ENCODE measurements around the gene DNAJC15.
A peak's percentile ranks its signal among the peaks of the same experiment; 100 is the strongest.
"Not testable (repeated sequence)": the region's sequence is repeated elsewhere in the genome, so short reads cannot be mapped to it uniquely, and the experiment has no call there.

The DNAJC15 gene

DNA sequence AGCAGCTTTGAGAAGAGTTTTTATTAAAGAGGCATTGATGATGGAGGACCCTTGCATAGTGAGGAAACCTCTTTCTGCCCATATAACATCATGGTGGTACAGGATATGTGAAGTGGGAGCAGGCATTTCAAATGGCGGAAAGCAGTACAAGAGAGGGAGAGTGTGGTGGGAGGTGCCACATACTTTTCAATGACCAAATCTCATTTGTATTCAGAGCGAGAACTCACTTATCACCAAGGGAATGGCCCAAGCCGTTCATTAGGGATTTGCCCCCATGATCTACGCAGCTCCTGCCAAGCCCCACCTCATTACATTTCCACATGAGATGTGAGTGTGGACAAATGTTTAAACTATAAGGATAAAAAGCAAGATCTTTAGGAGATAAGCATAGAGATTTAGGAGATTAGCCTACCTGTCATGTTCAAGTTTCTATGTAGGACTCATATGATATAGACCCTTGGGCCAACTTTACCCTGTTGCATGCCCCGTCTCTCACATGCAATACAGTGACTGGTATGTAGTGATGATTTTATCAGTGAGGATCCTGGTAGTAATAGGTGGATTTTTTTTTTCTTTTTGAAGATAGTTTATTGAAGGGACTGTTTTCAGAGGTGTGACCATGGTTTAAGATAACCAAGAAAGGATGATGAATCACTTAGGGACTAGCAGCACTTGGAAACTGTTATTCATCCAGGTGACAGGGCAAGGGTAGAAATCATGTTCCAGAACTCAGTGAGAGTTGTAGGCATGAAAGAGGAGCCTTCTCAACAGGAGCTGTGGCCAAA, 38.3 kb downstream of the DNAJC15 start:
- H3K4me3 ChIP-seq = no peak overlapping the region
- H3K4me2 ChIP-seq = no peak overlapping the region
- TF ChIP-seq Cebpa-rat (IDR thresholded peaks at IDR 0.05) = no peak
- H3K27me3 ChIP-seq = no peaks in the 10 kb centered on the region
- H4K20me1 ChIP-seq = no peaks in the 10 kb centered on the region
- peaks cover 26% of the 10 kb centered on the region for H3K4me1 ChIP-seq
- no peaks in the 10 kb centered on the region for H3K36me3 ChIP-seq
- H3K27ac ChIP-seq = no peak overlapping the region
- no peak overlapping the region for H3K9ac ChIP-seq
- H3K9me3 ChIP-seq = no peaks in the 10 kb centered on the region

DNA sequence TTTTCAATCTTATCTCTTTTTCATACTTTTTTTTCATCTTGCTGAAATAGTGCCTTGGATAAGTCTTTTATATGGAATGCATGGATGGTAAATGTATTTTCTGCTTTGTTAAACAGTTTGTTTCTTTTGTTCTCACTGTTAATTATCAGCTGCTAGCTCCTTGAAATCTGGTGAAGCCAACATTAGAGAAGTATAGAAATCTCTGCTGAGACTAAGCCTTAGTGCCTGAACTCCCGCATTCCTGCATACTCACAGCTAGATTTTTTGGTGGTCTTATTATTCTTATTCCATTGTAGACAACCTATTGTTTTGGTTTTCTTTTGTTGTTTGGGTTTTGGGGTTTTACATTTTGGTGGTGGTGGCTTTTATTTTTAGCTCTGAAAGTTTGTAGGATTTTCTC, 48.4 kb downstream of the DNAJC15 start:
- no peak overlapping the region for H3K4me2 ChIP-seq
- H3K36me3 ChIP-seq = no peaks in the 10 kb centered on the region
- H3K27me3 ChIP-seq = no peaks in the 10 kb centered on the region
- no peaks in the 10 kb centered on the region for H4K20me1 ChIP-seq
- no peaks in the 10 kb centered on the region for H3K9me3 ChIP-seq
- no peak for TF ChIP-seq Cebpa-rat (IDR thresholded peaks at IDR 0.05)
- H3K27ac ChIP-seq = no peak overlapping the region
- H3K4me1 ChIP-seq = peaks cover 13% of the 10 kb centered on the region
- H3K9ac ChIP-seq = no peak overlapping the region
- no peak overlapping the region for H3K4me3 ChIP-seq

DNA sequence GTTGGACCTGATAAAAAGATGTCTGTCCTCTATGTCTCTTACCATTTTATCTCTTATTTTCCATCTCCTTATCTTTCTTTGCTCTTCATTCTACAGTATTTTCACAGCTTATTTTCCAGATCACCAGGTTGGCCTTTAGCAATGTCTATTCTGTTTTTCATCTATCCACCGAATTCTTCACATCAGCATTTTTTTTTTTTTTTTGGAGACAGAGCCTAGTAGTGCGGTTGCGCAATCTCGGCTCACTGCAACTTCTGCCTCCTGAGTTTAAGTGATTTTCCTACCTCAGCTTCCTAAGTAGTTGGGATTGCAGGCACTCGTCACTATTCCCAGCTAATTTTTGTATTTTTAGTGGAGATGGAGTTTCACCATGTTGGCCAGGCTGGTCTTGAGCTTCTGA, 49.0 kb downstream of the DNAJC15 start:
- peak; percentile 90 for TF ChIP-seq Cebpa-rat (IDR thresholded peaks at IDR 0.05)
- H3K4me3 ChIP-seq = no peak overlapping the region

DNA sequence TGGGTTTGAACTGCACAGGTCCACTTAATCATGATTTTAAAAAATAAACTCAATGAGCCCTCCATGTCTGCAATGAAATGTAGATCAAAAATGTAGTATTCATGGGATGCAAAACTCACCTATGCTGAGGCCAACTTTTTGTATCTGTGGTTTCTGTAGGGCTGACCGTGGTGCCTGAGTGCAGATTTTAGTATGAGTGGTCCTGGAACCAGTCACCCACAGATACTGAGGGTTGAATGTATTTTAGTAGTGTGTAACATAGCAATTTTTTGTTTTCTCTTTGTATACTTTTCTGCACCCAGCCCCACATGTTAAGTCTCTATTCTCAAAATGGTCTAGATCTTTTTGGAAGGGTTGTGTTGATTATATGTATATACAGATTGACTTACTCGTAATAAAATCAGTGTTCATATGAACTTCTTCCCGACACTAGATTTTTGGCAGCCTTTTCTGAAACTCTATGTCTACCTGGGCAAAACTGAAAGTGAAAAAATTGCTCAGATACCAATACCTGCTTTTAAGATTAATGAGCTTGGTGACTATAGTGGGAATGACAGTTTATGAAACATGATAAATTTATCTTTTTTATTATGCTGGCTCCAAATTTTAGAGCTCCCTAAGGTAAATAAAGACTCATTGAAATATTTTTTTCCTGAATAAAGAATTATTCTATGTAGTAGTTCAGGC, 51.6 kb downstream of the DNAJC15 start:
- H3K9me3 ChIP-seq = no peaks in the 10 kb centered on the region
- H3K27me3 ChIP-seq = no peaks in the 10 kb centered on the region
- H3K4me1 ChIP-seq = peaks cover 29% of the 10 kb centered on the region
- no peak overlapping the region for H3K4me2 ChIP-seq
- H3K9ac ChIP-seq = no peak overlapping the region
- H3K36me3 ChIP-seq = no peaks in the 10 kb centered on the region
- TF ChIP-seq Cebpa-rat (IDR thresholded peaks at IDR 0.05) = no peak
- H3K4me3 ChIP-seq = no peak overlapping the region
- no peak overlapping the region for H3K27ac ChIP-seq
- H4K20me1 ChIP-seq = no peaks in the 10 kb centered on the region

More for the DNA sequence above, 49.0 kb downstream of the DNAJC15 start:
- no peak overlapping the region for H3K4me2 ChIP-seq
- H3K9ac ChIP-seq = no peak overlapping the region
- no peaks in the 10 kb centered on the region for H4K20me1 ChIP-seq
- H3K36me3 ChIP-seq = no peaks in the 10 kb centered on the region
- H3K27ac ChIP-seq = no peak overlapping the region
- no peaks in the 10 kb centered on the region for H3K27me3 ChIP-seq
- no peaks in the 10 kb centered on the region for H3K9me3 ChIP-seq
- H3K4me1 ChIP-seq = peaks cover 18% of the 10 kb centered on the region

DNA sequence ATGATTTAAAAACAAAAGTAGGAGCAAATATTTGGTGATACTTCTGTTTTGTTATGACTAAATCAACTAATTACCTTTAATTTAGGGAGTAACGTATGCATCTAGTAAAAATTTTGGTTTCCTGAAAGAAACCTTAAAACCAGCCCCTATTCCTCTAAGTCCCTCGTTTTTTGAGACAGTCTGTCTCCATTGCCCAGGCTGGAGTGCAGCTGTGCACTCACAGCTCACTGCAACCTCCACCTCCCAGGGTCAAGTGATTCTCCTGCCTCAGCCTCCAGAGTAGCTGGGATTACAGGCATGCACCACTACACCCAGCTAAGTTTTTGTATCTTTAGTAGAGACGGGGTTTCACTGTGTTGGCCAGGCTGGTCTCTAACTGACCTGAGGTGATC, 52.1 kb downstream of the DNAJC15 start:
- not testable (repeated sequence) for H3K27me3 ChIP-seq, H3K4me2 ChIP-seq, H3K4me3 ChIP-seq, H3K36me3 ChIP-seq, H3K27ac ChIP-seq, H4K20me1 ChIP-seq, H3K9ac ChIP-seq, H3K9me3 ChIP-seq
- H3K4me1 ChIP-seq = peaks cover 29% of the 10 kb centered on the region

DNA sequence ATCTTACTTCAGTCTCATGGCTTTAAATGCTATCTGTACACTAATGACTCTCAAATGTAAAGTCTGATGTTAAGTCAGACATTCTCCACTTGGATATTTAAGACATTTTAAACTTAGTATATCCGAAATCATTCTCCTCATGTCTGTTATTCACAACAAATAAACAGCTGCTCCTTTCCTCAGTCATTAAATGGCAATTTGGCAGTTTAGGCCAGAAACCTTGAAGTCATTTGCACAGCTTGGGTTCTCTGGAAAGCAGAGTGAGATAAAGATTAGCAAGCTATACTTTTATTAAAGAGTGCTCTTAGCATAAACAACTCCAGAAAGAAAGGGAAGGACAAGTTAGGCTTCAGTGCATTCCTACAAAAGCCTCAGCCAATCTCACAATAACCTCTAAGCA, 53.7 kb downstream of the DNAJC15 start:
- Histone ChIP-seq H3K4me3 (no peak overlapping the region), H3K9me3 (peaks cover 4% of the 10 kb centered on the region; the same call in 1 of the 2 replicates), H4K20me1 (no peaks in the 10 kb centered on the region), H3K27ac (peak overlapping the region; percentile 45; the same call in 1 of the 2 replicates), H3K4me2 (peak overlapping the region; percentile 61), H3K4me1 (peaks cover 29% of the 10 kb centered on the region), H3K9ac (no peak overlapping the region), H3K36me3 (no peaks in the 10 kb centered on the region), H3K27me3 (no peaks in the 10 kb centered on the region)
- no peak for TF ChIP-seq Cebpa-rat (IDR thresholded peaks at IDR 0.05)

DNA sequence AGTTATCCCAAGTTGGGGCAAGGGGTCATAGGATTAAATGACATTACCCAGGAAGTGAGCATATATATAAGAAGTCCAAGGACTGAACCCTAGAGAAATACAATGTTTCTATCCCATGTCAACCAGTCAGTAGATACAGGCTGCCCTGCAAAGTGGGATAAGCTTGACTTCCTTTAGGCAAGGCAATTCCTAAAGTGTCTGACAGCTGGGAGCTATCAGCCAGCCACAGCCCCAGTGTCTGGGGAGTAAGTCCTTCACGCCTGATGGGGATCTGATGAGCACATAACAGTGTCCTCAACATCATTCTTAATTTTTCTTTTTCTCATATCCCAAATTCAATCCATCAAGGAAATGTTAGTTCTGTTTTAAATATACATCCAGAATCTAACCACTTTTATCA, 54.1 kb downstream of the DNAJC15 start:
- no peak overlapping the region for H3K9ac ChIP-seq
- peak overlapping the region; percentile 61 for H3K4me2 ChIP-seq
- H3K27ac ChIP-seq = peak overlapping the region; percentile 45; the same call in 1 of the 2 replicates
- H3K36me3 ChIP-seq = no peaks in the 10 kb centered on the region
- peaks cover 4% of the 10 kb centered on the region; the same call in 1 of the 2 replicates for H3K9me3 ChIP-seq
- H3K4me1 ChIP-seq = peaks cover 29% of the 10 kb centered on the region
- no peaks in the 10 kb centered on the region for H4K20me1 ChIP-seq
- no peak for TF ChIP-seq Cebpa-rat (IDR thresholded peaks at IDR 0.05)
- H3K27me3 ChIP-seq = no peaks in the 10 kb centered on the region
- H3K4me3 ChIP-seq = no peak overlapping the region

DNA sequence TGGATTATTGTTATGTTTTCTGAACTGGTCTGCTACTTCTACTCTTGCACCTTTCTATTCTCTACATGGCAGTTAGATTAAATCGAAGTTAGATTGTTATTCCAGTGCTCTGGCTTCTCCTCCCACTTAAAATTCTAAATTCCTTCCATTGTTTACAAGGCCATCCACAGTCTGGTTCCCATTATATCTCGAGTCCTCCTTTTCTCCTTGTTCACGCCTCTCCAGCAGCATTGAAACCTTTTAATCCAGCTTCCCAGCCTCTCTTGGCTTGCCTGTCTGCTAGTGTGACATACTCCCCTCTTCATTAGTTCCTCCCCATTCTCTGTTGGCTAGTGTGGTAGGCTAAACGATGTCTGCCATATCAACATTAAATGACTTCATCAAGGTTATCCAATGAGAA, 54.5 kb downstream of the DNAJC15 start:
- H3K4me1 ChIP-seq = peaks cover 29% of the 10 kb centered on the region
- H3K27me3 ChIP-seq = no peaks in the 10 kb centered on the region
- no peak for TF ChIP-seq Cebpa-rat (IDR thresholded peaks at IDR 0.05)
- H3K4me2 ChIP-seq = peak overlapping the region; percentile 61
- H3K36me3 ChIP-seq = no peaks in the 10 kb centered on the region
- H3K9me3 ChIP-seq = peaks cover 4% of the 10 kb centered on the region; the same call in 1 of the 2 replicates
- H4K20me1 ChIP-seq = no peaks in the 10 kb centered on the region
- H3K4me3 ChIP-seq = no peak overlapping the region
- H3K27ac ChIP-seq = no peak overlapping the region
- no peak overlapping the region for H3K9ac ChIP-seq

DNA sequence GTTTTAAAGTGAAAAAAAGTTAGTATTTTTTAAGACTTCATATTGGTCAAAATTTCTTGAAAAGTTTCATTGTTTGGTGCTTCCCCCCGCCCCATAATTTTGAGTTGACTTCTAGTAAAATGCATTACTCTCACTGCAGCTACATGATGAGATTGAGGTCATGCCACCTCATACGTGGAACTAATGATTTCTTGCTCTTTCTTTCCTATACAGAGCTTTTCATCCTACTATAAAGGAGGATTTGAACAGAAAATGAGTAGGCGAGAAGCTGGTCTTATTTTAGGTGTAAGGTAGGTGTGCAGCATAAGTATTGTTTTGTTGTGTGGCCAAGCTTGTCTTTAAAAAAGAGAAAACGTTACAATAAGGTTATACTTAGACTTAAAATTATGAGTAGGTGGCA, 55.0 kb downstream of the DNAJC15 start:
- Histone ChIP-seq H3K36me3 (no peaks in the 10 kb centered on the region), H3K9me3 (peaks cover 4% of the 10 kb centered on the region; the same call in 1 of the 2 replicates), H3K4me2 (no peak overlapping the region), H3K4me1 (peaks cover 29% of the 10 kb centered on the region), H3K27me3 (no peaks in the 10 kb centered on the region), H3K9ac (no peak overlapping the region), H3K27ac (no peak overlapping the region), H4K20me1 (no peaks in the 10 kb centered on the region), H3K4me3 (no peak overlapping the region)
- TF ChIP-seq Cebpa-rat (IDR thresholded peaks at IDR 0.05) = no peak

DNA sequence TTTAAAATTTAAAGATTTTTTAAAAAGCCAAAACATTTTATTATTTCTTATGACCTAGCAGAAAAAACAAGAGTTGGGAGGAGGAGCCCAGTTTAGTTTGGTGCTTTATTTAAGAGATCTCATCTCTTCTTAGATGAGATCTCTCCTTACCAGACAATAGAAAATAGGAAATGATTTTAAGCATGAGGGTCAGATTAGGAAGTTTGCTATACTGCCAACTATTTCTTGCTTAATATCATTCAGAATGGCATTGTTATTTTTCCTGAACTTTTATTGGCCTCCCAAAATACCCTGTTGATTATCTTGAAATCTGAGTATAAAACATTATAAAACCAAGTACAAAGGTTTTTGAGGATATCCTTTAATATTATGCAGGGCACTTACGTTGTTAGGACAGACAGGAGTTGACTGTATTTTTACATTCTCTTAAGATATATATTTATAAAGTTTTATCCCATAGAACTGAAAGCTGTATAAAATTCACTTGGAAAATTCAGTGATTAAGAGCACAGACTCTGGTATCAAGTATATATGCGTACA, 56.1 kb downstream of the DNAJC15 start:
- Histone ChIP-seq H3K9ac (no peak overlapping the region), H3K4me3 (no peak overlapping the region), H3K36me3 (no peaks in the 10 kb centered on the region), H3K27me3 (no peaks in the 10 kb centered on the region), H3K4me2 (no peak overlapping the region), H3K9me3 (peaks cover 4% of the 10 kb centered on the region; the same call in 1 of the 2 replicates), H4K20me1 (no peaks in the 10 kb centered on the region), H3K4me1 (peaks cover 29% of the 10 kb centered on the region), H3K27ac (no peak overlapping the region)
- TF ChIP-seq Cebpa-rat (IDR thresholded peaks at IDR 0.05) = no peak
